SH-SY5Y (cell line): ENCODE measurements around the gene GSE1.

Source experiments
- GATA2 ChIP-seq: IDR thresholded peaks from 2 replicates; pipeline ENCODE4 v1.6.1; 2011; ENCODE audit warnings: mild to moderate bottlenecking, low read depth, low read length
- GATA3 ChIP-seq: IDR thresholded peaks from 2 replicates; pipeline ENCODE4 v1.6.1; 2011; ENCODE audit warnings: low read depth, mild to moderate bottlenecking, low read length, moderate library complexity

DNA sequence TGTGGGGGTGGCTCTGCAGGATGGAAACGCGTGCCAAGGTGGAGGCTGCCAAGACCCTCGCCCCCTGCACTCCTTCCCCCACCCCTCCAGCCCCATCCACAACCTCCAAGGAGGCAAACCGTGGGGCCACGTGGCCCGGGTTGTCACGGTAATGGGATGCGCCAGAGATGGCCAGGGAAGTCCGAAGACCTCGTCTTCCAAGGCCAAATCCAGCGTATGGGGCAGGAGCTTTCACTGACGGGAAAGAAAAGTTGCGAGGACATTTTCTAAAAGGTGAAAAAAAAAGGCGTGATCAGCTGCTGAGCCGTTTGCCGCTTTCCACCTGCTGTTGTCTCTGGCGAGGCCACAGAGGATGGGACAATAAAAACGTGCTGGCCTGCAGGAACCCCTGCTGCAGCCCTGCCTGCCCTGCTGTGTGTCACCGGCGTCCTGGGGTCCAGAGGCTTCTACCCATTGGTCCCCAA, 28.3 kb upstream of the GSE1 start:
- TF ChIP-seq GATA3 (no peak), GATA2 (no peak)
